WTC11 (cell line): ENCODE results near the gene TIPARP. TPM values are rescaled to one million over a fixed set of nuclear protein-coding genes. Genes with fewer than 3 reads are reported as not detected.

Experiments used
- ATAC-seq: fragments of 200-7000 bp; cut with Tn5 transposase; 2 replicates; pipeline ENCODE4 v1.10.0; 2021; ENCODE audit warnings: mild to moderate bottlenecking, moderate library complexity
- Bru-seq: library from RNA; stranded (reverse); fragments of 400-500 nt; gene quantifications from one replicate; lab custom pipeline; 2021; lab: Mats Ljungman, UMichigan
- CTCF ChIA-PET: fragments of 300-600 bp; sonication (Branson Sonifier 250); formaldehyde crosslinking; loops from one replicate; lab custom pipeline; 2021; ENCODE audit warnings: antibody characterized with exemption; lab: Charles Lee
- POLR2A ChIA-PET: fragments of 350-600 bp; sonication (Branson Sonifier 250); formaldehyde crosslinking; loops from one replicate; lab custom pipeline; 2021; ENCODE audit warnings: antibody characterized with exemption; lab: Charles Lee
- DNase-seq: peaks from one replicate; pipeline ENCODE4 v3.0.0; 2021; ENCODE audit warnings: low spot score
- H3K27ac Mint-ChIP-seq: 2 replicates; pipeline ENCODE4 v1.8.0; 2021; ENCODE audit warnings: mixed read lengths
- H3K27me3 Mint-ChIP-seq: 2 replicates; pipeline ENCODE4 v1.8.0; 2021; ENCODE audit warnings: low read depth, mild to moderate bottlenecking, moderate library complexity, mixed read lengths
- H3K36me3 Mint-ChIP-seq: 2 replicates; pipeline ENCODE4 v1.8.0; 2021; ENCODE audit warnings: mixed read lengths
- H3K4me1 Mint-ChIP-seq: 2 replicates; pipeline ENCODE4 v1.8.0; 2022; ENCODE audit warnings: mixed read lengths
- H3K4me3 Mint-ChIP-seq: 2 replicates; pipeline ENCODE4 v1.8.0; 2021; ENCODE audit warnings: mild to moderate bottlenecking, moderate library complexity, mixed read lengths
- H3K9me3 Mint-ChIP-seq: 2 replicates; pipeline ENCODE4 v1.8.0; 2021; ENCODE audit warnings: mixed read lengths
- CTCF ChIP-seq: fragments of 200-600 bp; IDR thresholded peaks from 2 replicates; pipeline ENCODE4 v1.8.0; 2022; ENCODE audit warnings: antibody characterized with exemption
- ESRRA ChIP-seq: sonication (generic); formaldehyde crosslinking; IDR thresholded peaks from 2 replicates; pipeline ENCODE4 v1.8.1; 2022; ENCODE audit warnings: mild to moderate bottlenecking, missing genetic modification reagents, borderline replicate concordance
- ETV6 ChIP-seq: sonication (generic); formaldehyde crosslinking; IDR thresholded peaks from 2 replicates; pipeline ENCODE4 v1.8.1; 2022; ENCODE audit warnings: mild to moderate bottlenecking, missing genetic modification reagents
- FOXP1 ChIP-seq: sonication (generic); formaldehyde crosslinking; IDR thresholded peaks from 2 replicates; pipeline ENCODE4 v1.8.0; 2022; ENCODE audit warnings: missing genetic modification reagents, mild to moderate bottlenecking, moderate library complexity, borderline replicate concordance
- IRF2 ChIP-seq: sonication (generic); formaldehyde crosslinking; IDR thresholded peaks from 2 replicates; pipeline ENCODE4 v1.8.0; 2022; ENCODE audit warnings: low read depth, missing genetic modification reagents, borderline replicate concordance
- MYBL2 ChIP-seq: sonication (generic); formaldehyde crosslinking; IDR thresholded peaks from 2 replicates; pipeline ENCODE4 v1.8.1; 2023; ENCODE audit warnings: mild to moderate bottlenecking, moderate library complexity, missing genetic modification reagents
- NFYB ChIP-seq: sonication (generic); formaldehyde crosslinking; conservative IDR thresholded peaks from 2 replicates; pipeline ENCODE4 v1.8.0; 2022; ENCODE audit warnings: low read depth, missing genetic modification reagents
- NR3C1 ChIP-seq: sonication (generic); formaldehyde crosslinking; conservative IDR thresholded peaks from 2 replicates; pipeline ENCODE4 v1.8.1; 2023; ENCODE audit warnings: low read depth, mild to moderate bottlenecking, missing genetic modification reagents
- RORB ChIP-seq: fragments of 250-450 bp; sonication (Bioruptor Pico); IDR thresholded peaks from 2 replicates; pipeline ENCODE4 v1.9.0; 2021; ENCODE audit warnings: mild to moderate bottlenecking
- TEAD1 ChIP-seq: sonication (generic); formaldehyde crosslinking; IDR thresholded peaks from 2 replicates; pipeline ENCODE4 v1.8.0; 2022; ENCODE audit warnings: mild to moderate bottlenecking, missing genetic modification reagents
- ZNF232 ChIP-seq: sonication (generic); formaldehyde crosslinking; IDR thresholded peaks from 2 replicates; pipeline ENCODE4 v1.8.0; 2022; ENCODE audit warnings: mild to moderate bottlenecking, missing genetic modification reagents
- ZNF396 ChIP-seq: fragments of 250-450 bp; sonication (Bioruptor Pico); IDR thresholded peaks from 2 replicates; pipeline ENCODE4 v1.8.0; 2021; ENCODE audit warnings: mild to moderate bottlenecking, moderate library complexity, borderline replicate concordance
- long read RNA-seq, 3 experiments: library from RNA in 1 of 3; library from capped mRNA in 1 of 3; library from polyadenylated mRNA in 1 of 3; unstranded in 2 of 3; stranded (forward) in 1 of 3; transcript quantifications; one replicate each; pipeline ENCODE4 v2.0.0, GENCODE V29; 2021
- total RNA-seq: library from RNA; stranded (reverse); gene quantifications from 3 replicates; pipeline ENCODE4 v1.2.3, GENCODE V29; 2021
- TF ChIP-seq, protein P1 (sequence below): sonication (generic); formaldehyde crosslinking; IDR thresholded peaks from 2 replicates; pipeline ENCODE4 v1.8.1; 2023; ENCODE audit warnings: mild to moderate bottlenecking, moderate library complexity, missing genetic modification reagents
- TF ChIP-seq, protein P2 (sequence below): sonication (generic); formaldehyde crosslinking; IDR thresholded peaks from 2 replicates; pipeline ENCODE4 v1.8.0; 2023; ENCODE audit warnings: missing genetic modification reagents, mild to moderate bottlenecking, borderline replicate concordance
- TF ChIP-seq, protein P3 (sequence below): fragments of 250-450 bp; sonication (Bioruptor Pico); conservative IDR thresholded peaks from 2 replicates; pipeline ENCODE4 v1.9.0; 2021; ENCODE audit warnings: mild to moderate bottlenecking
- TF ChIP-seq, protein P4 (sequence below): sonication (generic); formaldehyde crosslinking; IDR thresholded peaks from 2 replicates; pipeline ENCODE4 v1.8.1; 2023; ENCODE audit warnings: mild to moderate bottlenecking, missing genetic modification reagents
- TF ChIP-seq, protein P5 (sequence below): sonication (generic); formaldehyde crosslinking; IDR thresholded peaks from 2 replicates; pipeline ENCODE4 v1.8.1; 2022; ENCODE audit warnings: mild to moderate bottlenecking, moderate library complexity, missing genetic modification reagents
- TF ChIP-seq, protein P6 (sequence below): sonication (generic); formaldehyde crosslinking; IDR thresholded peaks from 2 replicates; pipeline ENCODE4 v1.8.0; 2022; ENCODE audit warnings: mild to moderate bottlenecking, missing genetic modification reagents

Gene TIPARP
- total RNA-seq: 5.0 to 5.6 TPM (median 5.1 TPM) in 3 replicates
- Bru-seq, nascent RNA: percentile 85 among the genes with signal in this experiment
- long read RNA-seq, experiment 1, full-length matches to known transcripts: 3 of 4 reads
- long read RNA-seq, experiment 1, partial matches to known transcripts: 0 of 4 reads
- long read RNA-seq, experiment 1, other reads (novel, unspliced or antisense): 1 of 4 reads
- long read RNA-seq, experiment 2, full-length matches to known transcripts: 4 of 6 reads
- long read RNA-seq, experiment 2, partial matches to known transcripts: 0 of 6 reads
- long read RNA-seq, experiment 2, other reads (novel, unspliced or antisense): 2 of 6 reads
- long read RNA-seq, experiment 3: 0 reads

GRCh38 chr3:156674046-156674910 lies at the start of gene TIPARP:
Gene TIPARP (plus strand): TSS chr3:156674590. CDS start chr3:156677698, 3,108 bp downstream.
- DNase-seq (peak; percentile 92), ATAC-seq (peak; percentile 85)
- no peaks in the 10 kb centered on the region for H3K9me3 Mint-ChIP-seq
- H3K36me3 Mint-ChIP-seq: peaks cover 14% of the 10 kb centered on the region
- H3K4me3 Mint-ChIP-seq: peak within 1 kb of the TSS; percentile 91
- POLR2A ChIA-PET: interaction anchor here (0.6 to 2.1 kb wide), 6 partner anchors 112 to 485 kb away, joined by 3 to 12 read pairs (median 3); partner anchors contain the start of genes CCNL1 and SSR3
- H3K4me1 Mint-ChIP-seq: peaks cover 21% of the 10 kb centered on the region
- H3K27me3 Mint-ChIP-seq: peaks cover 7% of the 10 kb centered on the region; the same call in 1 of the 2 replicates
- CTCF ChIA-PET: interaction anchor here (0.5 to 2.7 kb wide), 21 partner anchors 8 to 733 kb away, joined by 3 to 18 read pairs (median 4); partner anchors contain the start of gene SSR3
- peak within 1 kb of the TSS; percentile 99 for H3K27ac Mint-ChIP-seq
- TF ChIP-seq ETV6 (CRISPR knock-in tag) (0 out of 2 replicates have a peak, but pooled peaks have one; percentile 58), RORB (CRISPR knock-in tag) (no peak), NFYB (CRISPR knock-in tag) (no peak), IRF2 (no peak), ESRRA (CRISPR knock-in tag) (no peak), FOXP1 (CRISPR knock-in tag) (peak; percentile 94; the same call in 1 of the 2 replicates), ZNF396 (CRISPR knock-in tag) (no peak), NR3C1 (CRISPR knock-in tag) (no peak), CTCF (no peak; the same call in 1 of the 2 replicates), MYBL2 (CRISPR knock-in tag) (peak; percentile 74; the same call in 1 of the 2 replicates), ZNF232 (CRISPR knock-in tag) (peak; percentile 57), TEAD1 (CRISPR knock-in tag) (0 out of 2 replicates have a peak, but pooled peaks have one; percentile 13)
- TF ChIP-seq, protein P1, sequence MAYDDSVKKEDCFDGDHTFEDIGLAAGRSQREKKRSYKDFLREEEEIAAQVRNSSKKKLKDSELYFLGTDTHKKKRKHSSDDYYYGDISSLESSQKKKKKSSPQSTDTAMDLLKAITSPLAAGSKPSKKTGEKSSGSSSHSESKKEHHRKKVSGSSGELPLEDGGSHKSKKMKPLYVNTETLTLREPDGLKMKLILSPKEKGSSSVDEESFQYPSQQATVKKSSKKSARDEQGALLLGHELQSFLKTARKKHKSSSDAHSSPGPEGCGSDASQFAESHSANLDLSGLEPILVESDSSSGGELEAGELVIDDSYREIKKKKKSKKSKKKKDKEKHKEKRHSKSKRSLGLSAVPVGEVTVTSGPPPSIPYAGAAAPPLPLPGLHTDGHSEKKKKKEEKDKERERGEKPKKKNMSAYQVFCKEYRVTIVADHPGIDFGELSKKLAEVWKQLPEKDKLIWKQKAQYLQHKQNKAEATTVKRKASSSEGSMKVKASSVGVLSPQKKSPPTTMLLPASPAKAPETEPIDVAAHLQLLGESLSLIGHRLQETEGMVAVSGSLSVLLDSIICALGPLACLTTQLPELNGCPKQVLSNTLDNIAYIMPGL (CRISPR knock-in tag): peak; percentile 93
- TF ChIP-seq, protein P2, sequence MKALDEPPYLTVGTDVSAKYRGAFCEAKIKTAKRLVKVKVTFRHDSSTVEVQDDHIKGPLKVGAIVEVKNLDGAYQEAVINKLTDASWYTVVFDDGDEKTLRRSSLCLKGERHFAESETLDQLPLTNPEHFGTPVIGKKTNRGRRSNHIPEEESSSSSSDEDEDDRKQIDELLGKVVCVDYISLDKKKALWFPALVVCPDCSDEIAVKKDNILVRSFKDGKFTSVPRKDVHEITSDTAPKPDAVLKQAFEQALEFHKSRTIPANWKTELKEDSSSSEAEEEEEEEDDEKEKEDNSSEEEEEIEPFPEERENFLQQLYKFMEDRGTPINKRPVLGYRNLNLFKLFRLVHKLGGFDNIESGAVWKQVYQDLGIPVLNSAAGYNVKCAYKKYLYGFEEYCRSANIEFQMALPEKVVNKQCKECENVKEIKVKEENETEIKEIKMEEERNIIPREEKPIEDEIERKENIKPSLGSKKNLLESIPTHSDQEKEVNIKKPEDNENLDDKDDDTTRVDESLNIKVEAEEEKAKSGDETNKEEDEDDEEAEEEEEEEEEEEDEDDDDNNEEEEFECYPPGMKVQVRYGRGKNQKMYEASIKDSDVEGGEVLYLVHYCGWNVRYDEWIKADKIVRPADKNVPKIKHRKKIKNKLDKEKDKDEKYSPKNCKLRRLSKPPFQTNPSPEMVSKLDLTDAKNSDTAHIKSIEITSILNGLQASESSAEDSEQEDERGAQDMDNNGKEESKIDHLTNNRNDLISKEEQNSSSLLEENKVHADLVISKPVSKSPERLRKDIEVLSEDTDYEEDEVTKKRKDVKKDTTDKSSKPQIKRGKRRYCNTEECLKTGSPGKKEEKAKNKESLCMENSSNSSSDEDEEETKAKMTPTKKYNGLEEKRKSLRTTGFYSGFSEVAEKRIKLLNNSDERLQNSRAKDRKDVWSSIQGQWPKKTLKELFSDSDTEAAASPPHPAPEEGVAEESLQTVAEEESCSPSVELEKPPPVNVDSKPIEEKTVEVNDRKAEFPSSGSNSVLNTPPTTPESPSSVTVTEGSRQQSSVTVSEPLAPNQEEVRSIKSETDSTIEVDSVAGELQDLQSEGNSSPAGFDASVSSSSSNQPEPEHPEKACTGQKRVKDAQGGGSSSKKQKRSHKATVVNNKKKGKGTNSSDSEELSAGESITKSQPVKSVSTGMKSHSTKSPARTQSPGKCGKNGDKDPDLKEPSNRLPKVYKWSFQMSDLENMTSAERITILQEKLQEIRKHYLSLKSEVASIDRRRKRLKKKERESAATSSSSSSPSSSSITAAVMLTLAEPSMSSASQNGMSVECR (CRISPR knock-in tag): peak; percentile 74; the same call in 1 of the 2 replicates
- TF ChIP-seq, protein P3, sequence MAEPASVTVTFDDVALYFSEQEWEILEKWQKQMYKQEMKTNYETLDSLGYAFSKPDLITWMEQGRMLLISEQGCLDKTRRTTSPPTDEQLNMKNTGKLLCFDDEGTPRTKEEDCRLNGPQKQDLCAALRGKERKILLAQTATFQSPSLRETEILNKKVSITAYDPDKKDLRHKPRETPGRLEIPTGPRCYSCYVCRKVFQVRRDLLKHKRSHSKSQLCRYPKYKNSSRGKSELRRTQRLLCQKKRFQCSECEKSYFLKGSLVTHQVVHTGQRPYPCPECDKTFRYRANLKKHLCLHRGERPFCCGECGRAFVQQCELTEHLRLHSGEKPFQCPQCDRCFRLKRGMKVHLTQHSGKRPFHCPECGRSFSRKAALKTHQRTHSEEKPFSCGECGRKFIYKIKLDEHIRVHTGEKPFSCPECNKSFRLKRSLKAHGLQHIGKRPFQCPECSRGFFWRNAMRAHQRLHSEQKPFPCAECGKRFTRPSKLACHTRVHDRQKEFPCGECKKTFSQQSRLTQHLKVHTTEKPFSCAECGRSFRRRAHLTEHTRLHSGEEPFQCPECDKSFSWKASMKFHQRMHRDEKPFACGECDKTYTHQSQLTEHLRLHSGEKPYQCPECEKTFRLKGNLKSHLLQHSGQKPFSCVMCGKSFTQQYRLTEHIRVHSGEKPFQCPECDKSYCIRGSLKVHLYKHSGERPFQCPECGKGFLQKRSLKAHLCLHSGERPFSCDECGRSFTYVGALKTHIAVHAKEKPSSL (CRISPR knock-in tag): no peak
- TF ChIP-seq, protein P4, sequence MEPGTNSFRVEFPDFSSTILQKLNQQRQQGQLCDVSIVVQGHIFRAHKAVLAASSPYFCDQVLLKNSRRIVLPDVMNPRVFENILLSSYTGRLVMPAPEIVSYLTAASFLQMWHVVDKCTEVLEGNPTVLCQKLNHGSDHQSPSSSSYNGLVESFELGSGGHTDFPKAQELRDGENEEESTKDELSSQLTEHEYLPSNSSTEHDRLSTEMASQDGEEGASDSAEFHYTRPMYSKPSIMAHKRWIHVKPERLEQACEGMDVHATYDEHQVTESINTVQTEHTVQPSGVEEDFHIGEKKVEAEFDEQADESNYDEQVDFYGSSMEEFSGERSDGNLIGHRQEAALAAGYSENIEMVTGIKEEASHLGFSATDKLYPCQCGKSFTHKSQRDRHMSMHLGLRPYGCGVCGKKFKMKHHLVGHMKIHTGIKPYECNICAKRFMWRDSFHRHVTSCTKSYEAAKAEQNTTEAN (CRISPR knock-in tag): peak; percentile 66; the same call in 1 of the 2 replicates
- TF ChIP-seq, protein P5, sequence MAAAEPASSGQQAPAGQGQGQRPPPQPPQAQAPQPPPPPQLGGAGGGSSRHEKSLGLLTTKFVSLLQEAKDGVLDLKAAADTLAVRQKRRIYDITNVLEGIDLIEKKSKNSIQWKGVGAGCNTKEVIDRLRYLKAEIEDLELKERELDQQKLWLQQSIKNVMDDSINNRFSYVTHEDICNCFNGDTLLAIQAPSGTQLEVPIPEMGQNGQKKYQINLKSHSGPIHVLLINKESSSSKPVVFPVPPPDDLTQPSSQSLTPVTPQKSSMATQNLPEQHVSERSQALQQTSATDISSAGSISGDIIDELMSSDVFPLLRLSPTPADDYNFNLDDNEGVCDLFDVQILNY (CRISPR knock-in tag): peak; percentile 55; the same call in 1 of the 2 replicates
- TF ChIP-seq, protein P6, sequence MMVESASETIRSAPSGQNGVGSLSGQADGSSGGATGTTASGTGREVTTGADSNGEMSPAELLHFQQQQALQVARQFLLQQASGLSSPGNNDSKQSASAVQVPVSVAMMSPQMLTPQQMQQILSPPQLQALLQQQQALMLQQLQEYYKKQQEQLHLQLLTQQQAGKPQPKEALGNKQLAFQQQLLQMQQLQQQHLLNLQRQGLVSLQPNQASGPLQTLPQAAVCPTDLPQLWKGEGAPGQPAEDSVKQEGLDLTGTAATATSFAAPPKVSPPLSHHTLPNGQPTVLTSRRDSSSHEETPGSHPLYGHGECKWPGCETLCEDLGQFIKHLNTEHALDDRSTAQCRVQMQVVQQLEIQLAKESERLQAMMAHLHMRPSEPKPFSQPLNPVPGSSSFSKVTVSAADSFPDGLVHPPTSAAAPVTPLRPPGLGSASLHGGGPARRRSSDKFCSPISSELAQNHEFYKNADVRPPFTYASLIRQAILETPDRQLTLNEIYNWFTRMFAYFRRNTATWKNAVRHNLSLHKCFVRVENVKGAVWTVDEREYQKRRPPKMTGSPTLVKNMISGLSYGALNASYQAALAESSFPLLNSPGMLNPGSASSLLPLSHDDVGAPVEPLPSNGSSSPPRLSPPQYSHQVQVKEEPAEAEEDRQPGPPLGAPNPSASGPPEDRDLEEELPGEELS (CRISPR knock-in tag): peak; percentile 56
